ENCODE results near the gene HOXA13. TPM values are rescaled to one million over a fixed set of nuclear protein-coding genes. Genes with fewer than 3 reads are reported as not detected.
A peak's percentile ranks its signal among the peaks of the same experiment; 100 is the strongest.

HOXA13 gene
- total and polyA plus RNA-seq, 3 experiments from 2014 or later: not detected

DNA sequence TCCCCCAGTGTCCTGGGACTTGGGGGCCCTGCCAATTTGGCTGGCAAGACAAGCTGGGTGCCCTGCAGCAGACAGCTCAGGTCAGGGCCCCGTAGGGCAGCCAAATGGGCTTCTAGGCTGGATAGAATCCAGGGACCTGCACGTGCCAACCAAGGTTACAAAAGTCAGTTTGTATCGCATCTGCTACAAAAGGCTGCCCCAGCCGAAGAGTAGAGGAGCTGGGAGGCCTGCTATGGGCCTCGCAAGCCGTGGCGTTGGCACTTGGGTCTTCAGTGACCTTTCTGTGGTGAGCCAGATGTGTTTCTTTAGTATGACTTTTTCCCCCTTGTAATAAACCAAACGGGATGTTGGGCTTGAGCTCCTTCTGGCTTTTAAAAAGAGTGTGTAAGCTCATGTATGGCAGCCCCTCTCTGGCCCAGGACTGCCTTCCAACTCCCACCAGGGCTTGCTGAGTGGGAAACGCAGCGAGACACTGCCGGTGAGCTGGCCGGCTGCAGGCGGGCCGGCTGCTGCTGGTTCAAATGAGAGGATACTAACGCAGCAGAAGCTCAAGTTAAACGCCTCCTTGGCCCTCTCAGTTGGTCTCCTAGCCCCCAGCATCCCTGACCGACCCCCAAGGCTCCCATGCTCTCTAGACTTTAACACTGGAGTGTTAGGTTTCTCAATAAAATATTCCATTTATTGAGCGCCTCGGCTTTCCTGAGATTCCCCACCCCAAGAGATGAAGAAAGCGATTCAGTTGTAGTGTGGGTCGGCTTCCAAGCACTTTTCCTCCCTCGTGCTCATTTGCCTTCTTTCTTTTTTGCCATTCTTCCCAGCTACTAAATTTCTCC lies 22.7 kb downstream of the HOXA13 start:
- Mint-ChIP-seq H3K36me3 (no peaks in the 10 kb centered on the region), H3K4me3 (peak overlapping the region in 1 of 7 donors; percentile 62), H3K4me1 (peaks cover 12 to 19% (median 12%) of the 10 kb centered on the region in 3 donors), H3K27me3 (peaks cover 53 to 72% of the 10 kb centered on the region in 2 donors), H3K9me3 (peaks cover 0 to 6% (median 0%) of the 10 kb centered on the region in 5 donors), H3K27ac (peak overlapping the region in 1 of 8 donors; percentile 23)
- H3K27me3 ChIP-seq (ENCODE audit: insufficient read depth, low read length, poor library complexity, severe bottlenecking): peaks cover 48% of the 10 kb centered on the region
- DNase-seq: peak in 1 of 5 donors; percentile 13
- H3K27ac ChIP-seq (ENCODE audit: low read depth, low read length): no peak overlapping the region
- no peak overlapping the region for H3K4me3 ChIP-seq (ENCODE audit: low read length)
- no peaks in the 10 kb centered on the region for H3K36me3 ChIP-seq (ENCODE audit: insufficient read depth, low read length)
- ChIA-PET POLR2A (no interaction called here), CTCF (interaction anchor here (1.2 to 5.2 kb wide), 4 partner anchors 10 to 495 kb away, joined by 4 to 31 read pairs (median 7); no protein-coding TSS in a partner anchor)
- H3K4me1 ChIP-seq (ENCODE audit: insufficient read depth, low read length): peaks cover 22% of the 10 kb centered on the region
- no peaks in the 10 kb centered on the region for H3K9me3 ChIP-seq (ENCODE audit: low read length)

DNA sequence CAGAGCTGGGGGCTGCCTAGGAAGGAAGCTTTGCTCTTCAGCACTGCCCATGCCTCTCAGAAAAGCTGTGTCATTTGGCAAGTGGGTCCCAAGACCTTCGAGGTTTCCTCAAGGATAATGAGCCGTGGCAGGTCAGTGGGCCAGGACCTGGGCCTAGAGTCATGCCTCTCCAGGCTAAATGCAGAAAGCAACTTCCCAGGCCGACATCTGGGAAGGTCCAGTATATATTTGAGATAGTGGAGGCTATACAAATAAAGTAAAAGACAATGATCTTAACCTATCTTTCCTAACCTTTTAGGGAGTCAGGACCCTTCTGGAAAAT lies 23.4 kb downstream of the HOXA13 start:
- Mint-ChIP-seq H3K9me3 (peaks cover 0 to 11% (median 3%) of the 10 kb centered on the region in 5 donors), H3K4me3 (peak overlapping the region in 1 of 7 donors; percentile 34), H3K36me3 (no peaks in the 10 kb centered on the region), H3K27me3 (peaks cover 58 to 75% of the 10 kb centered on the region in 2 donors), H3K27ac (peak overlapping the region in 1 of 8 donors; percentile 23), H3K4me1 (peaks cover 19 to 26% (median 19%) of the 10 kb centered on the region in 3 donors)
- no peak overlapping the region for H3K4me3 ChIP-seq (ENCODE audit: low read length)
- POLR2A ChIA-PET: no interaction called here
- peaks cover 50% of the 10 kb centered on the region for H3K27me3 ChIP-seq (ENCODE audit: insufficient read depth, low read length, poor library complexity, severe bottlenecking)
- CTCF ChIA-PET: interaction anchor here (1.0 to 5.2 kb wide), 5 partner anchors 10 to 494 kb away, joined by 3 to 31 read pairs (median 4); no protein-coding TSS in a partner anchor
- peaks cover 29% of the 10 kb centered on the region for H3K4me1 ChIP-seq (ENCODE audit: insufficient read depth, low read length)
- H3K9me3 ChIP-seq (ENCODE audit: low read length): no peaks in the 10 kb centered on the region
- H3K36me3 ChIP-seq (ENCODE audit: insufficient read depth, low read length): no peaks in the 10 kb centered on the region
- no peak overlapping the region for H3K27ac ChIP-seq (ENCODE audit: low read depth, low read length)
- peak in 1 of 5 donors; percentile 18 for DNase-seq

DNA sequence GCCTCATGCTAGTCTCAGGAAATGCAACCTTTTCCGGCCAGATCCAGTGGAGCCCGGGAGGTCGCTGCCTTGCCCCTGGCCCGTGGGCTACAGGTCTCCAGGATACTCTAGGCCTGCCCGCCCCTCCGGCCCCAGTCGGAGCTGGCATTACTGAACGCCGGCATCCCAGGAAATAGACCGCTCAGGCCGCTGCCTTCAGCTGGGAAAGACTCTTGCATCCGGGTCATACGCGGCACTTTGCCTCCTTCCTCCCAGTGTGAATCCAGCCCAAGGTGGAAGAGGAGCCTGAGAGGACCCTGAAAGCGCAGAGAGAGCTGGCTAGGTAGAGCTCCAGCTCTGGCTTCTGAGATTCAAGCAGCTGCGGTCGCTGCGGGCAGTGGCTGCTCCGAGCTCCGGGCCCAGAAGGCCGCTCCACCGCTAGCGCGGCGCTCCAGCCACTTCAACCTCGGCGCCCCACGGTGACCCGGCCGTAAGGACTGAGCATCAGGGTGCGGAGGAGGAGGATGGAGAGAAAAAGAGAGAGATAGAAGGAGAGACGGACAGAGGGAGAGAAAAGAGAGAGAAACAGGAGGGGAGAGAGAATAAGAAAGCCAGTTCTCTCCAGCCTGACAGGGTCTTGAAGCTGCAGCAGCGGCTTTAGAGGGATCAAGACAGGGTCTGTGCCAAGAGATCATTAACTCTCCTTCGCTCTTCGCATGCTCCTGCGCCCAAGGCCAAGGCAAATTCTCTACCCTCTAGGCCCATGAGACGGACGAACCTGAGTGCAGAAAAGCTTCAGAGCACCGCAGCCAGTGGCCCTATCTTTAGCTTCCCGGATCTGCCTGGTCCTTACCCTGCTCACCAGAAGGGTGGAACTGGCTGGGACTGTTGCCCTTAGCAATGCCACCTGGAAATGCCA lies 24.0 kb downstream of the HOXA13 start:
- Mint-ChIP-seq H3K9me3 (peaks cover 0 to 11% (median 3%) of the 10 kb centered on the region in 5 donors), H3K4me3 (peak overlapping the region in 1 of 7 donors; percentile 54), H3K36me3 (no peaks in the 10 kb centered on the region), H3K4me1 (peaks cover 20 to 27% (median 22%) of the 10 kb centered on the region in 3 donors), H3K27me3 (peaks cover 61 to 75% of the 10 kb centered on the region in 2 donors), H3K27ac (no peak overlapping the region)
- no peaks in the 10 kb centered on the region for H3K36me3 ChIP-seq (ENCODE audit: insufficient read depth, low read length)
- ChIA-PET CTCF (interaction anchor here (1.0 to 5.2 kb wide), 7 partner anchors 9 to 493 kb away, joined by 3 to 31 read pairs (median 4); no protein-coding TSS in a partner anchor), POLR2A (no interaction called here)
- peak in 1 of 5 donors; percentile 24 for DNase-seq
- H3K4me3 ChIP-seq (ENCODE audit: low read length): no peak overlapping the region
- H3K4me1 ChIP-seq (ENCODE audit: insufficient read depth, low read length): peaks cover 29% of the 10 kb centered on the region
- peaks cover 56% of the 10 kb centered on the region for H3K27me3 ChIP-seq (ENCODE audit: insufficient read depth, low read length, poor library complexity, severe bottlenecking)
- no peaks in the 10 kb centered on the region for H3K9me3 ChIP-seq (ENCODE audit: low read length)
- H3K27ac ChIP-seq (ENCODE audit: low read depth, low read length): no peak overlapping the region

DNA sequence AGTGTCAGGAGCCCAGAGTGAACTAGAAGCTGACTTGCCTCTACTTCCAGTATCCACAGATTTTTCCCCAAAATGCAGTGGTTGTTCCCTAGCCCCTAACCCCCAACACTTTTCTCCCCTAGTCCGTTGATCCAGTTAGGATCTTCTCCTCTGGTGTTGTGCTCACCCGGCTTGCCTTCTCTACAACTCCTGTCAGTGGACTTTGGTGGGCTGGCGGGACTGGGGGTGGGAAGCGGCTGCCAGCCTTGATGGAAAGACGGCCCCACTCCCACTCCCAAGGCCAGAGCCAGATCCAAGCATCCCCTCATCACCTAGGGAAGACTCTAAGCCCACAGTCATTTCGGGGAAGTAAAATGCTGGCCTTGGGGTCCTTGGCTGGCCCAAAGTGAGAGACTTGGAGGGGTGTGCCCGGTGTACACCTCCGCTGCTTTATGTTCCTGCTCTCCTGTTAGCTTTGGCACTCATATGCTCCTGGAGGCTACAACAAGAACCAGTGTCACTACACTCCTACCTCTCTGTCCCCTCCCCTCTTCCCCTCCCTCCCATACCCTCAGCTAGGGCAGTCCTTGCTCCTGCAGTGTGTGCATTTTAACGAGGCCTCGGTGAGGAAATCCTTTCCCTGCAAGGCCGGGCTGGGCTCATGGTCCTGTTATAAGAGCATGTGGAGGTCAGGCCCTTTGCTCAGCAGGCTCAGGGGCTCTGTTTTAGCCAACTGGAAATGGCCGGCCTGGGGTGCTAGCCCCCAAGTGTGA lies 24.8 kb downstream of the HOXA13 start:
- peak overlapping the region in 2 of 8 donors; percentile 33 to 65 for H3K27ac Mint-ChIP-seq

DNA sequence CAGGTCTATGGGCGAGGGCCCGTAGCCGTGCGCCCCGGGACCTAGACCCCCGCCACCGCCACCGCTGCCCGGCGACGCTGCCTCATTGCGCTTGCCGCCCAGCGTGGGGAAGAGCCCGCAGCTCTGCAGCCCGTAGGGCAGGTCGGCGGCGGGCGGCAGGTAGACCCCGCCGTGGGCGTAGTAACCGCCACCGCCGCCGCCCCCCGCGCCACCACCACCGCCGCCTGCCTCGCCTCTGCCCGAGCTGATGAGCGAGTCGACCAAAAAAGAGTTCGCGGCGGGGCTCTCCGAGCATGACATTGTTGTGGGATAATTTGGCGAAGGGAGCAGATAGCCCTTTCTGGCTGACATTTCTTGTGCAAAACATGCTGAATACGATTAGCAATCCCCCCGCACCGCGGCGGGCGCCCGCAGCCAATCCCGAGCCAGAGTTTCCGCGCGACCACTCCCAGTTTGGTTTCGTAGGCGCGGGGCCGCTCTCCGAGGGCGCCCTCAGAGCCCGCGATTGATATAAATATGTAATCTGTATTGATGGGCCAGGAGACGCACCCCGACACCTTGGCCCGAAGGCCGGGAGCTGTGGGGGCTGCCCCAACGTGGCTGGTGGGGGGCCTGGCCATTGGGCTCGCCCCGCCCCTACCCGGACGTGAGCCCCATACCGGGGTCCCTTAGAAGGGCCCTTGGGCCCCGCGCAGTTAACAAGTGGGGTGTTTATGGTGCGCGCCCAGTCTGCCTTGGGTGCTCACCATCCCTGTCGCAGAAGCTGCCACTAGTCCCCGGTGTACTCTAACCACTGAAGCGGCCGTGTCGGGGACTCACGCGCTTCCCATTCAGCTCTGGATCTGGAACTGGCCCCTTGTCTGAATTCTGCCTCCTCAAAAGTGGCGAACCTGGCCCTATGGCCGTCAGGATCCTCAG lies 25.7 kb downstream of the HOXA13 start, which contains the start of gene HOXA10:
Gene HOXA10 (minus strand): TSS at position 365 of the 918 bp plus-strand sequence. CDS start 14 bp downstream, at position 351.
- Mint-ChIP-seq H3K36me3 (no peaks in the 10 kb centered on the region), H3K4me3 (peak within 1 kb of the TSS; percentile 53 to 83 (median 62)), H3K4me1 (peaks cover 14 to 28% (median 16%) of the 10 kb centered on the region in 3 donors), H3K9me3 (peaks cover 0 to 13% (median 3%) of the 10 kb centered on the region in 5 donors), H3K27me3 (peaks cover 60 to 75% of the 10 kb centered on the region in 2 donors), H3K27ac (peak within 1 kb of the TSS in 3 of 8 donors; percentile 24 to 65 (median 33))
- H3K4me1 ChIP-seq (ENCODE audit: insufficient read depth, low read length): peaks cover 31% of the 10 kb centered on the region
- H3K27ac ChIP-seq (ENCODE audit: low read depth, low read length): no peak within 1 kb of the TSS
- no peaks in the 10 kb centered on the region for H3K36me3 ChIP-seq (ENCODE audit: insufficient read depth, low read length)
- peak within 1 kb of the TSS; percentile 22 for H3K4me3 ChIP-seq (ENCODE audit: low read length)
- ChIA-PET CTCF (interaction anchor here (0.8 to 2.1 kb wide), 3 partner anchors 12 to 24 kb away, joined by 3 to 6 read pairs (median 4); no protein-coding TSS in a partner anchor), POLR2A (no interaction called here)
- peak in 1 of 5 donors; percentile 38 for DNase-seq
- peaks cover 65% of the 10 kb centered on the region for H3K27me3 ChIP-seq (ENCODE audit: insufficient read depth, low read length, poor library complexity, severe bottlenecking)
- no peaks in the 10 kb centered on the region for H3K9me3 ChIP-seq (ENCODE audit: low read length)

More for the DNA sequence above, 24.8 kb downstream of the HOXA13 start:
- Mint-ChIP-seq H3K9me3 (peaks cover 0 to 11% (median 3%) of the 10 kb centered on the region in 5 donors), H3K36me3 (no peaks in the 10 kb centered on the region), H3K4me1 (peaks cover 20 to 28% (median 22%) of the 10 kb centered on the region in 3 donors), H3K27me3 (peaks cover 65 to 78% of the 10 kb centered on the region in 2 donors), H3K4me3 (peak overlapping the region; percentile 2 to 83 (median 54))
- H3K9me3 ChIP-seq (ENCODE audit: low read length): no peaks in the 10 kb centered on the region
- peak in 1 of 5 donors; percentile 27 for DNase-seq
- H3K4me1 ChIP-seq (ENCODE audit: insufficient read depth, low read length): peaks cover 32% of the 10 kb centered on the region
- CTCF ChIA-PET: interaction anchor here (0.8 to 5.2 kb wide), 6 partner anchors 9 to 24 kb away, joined by 3 to 31 read pairs (median 5); no protein-coding TSS in a partner anchor
- H3K27ac ChIP-seq (ENCODE audit: low read depth, low read length): no peak overlapping the region
- POLR2A ChIA-PET: no interaction called here
- no peaks in the 10 kb centered on the region for H3K36me3 ChIP-seq (ENCODE audit: insufficient read depth, low read length)
- no peak overlapping the region for H3K4me3 ChIP-seq (ENCODE audit: low read length)
- peaks cover 64% of the 10 kb centered on the region for H3K27me3 ChIP-seq (ENCODE audit: insufficient read depth, low read length, poor library complexity, severe bottlenecking)

DNA sequence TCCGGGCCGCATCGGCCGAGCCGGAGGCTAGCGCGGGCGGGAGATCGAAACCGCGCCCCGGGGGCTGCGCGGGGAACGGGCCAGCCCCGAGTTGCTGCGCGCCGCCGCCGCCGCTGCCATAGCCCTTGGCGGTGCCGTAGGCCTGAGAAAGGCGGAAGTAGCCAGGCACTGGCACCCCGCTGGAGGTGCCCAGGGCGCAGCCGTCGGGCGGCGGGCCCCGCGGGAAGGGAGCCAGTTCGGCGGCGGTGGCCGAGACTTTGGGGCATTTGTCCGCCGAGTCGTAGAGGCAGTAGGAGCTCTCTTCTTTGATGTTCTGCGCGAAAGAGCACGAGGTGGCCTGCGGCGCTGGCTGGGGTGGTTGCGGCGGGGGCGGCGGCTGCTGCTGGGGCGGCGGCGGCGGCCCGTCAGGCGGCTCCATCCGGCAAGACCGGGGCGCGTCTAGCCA lies 26.4 kb downstream of the HOXA13 start:
- H3K36me3 Mint-ChIP-seq: no peaks in the 10 kb centered on the region
- DNase-seq: peak in 1 of 5 donors; percentile 54
- H3K27me3 Mint-ChIP-seq: peaks cover 61 to 74% of the 10 kb centered on the region in 2 donors
- POLR2A ChIA-PET: no interaction called here
- no peaks in the 10 kb centered on the region for H3K36me3 ChIP-seq (ENCODE audit: insufficient read depth, low read length)
- CTCF ChIA-PET: interaction anchor here (1.1 to 4.0 kb wide), 6 partner anchors 9 to 486 kb away, joined by 3 to 26 read pairs (median 4); partner anchors contain the start of gene HOXA11
- peaks cover 31% of the 10 kb centered on the region for H3K4me1 ChIP-seq (ENCODE audit: insufficient read depth, low read length)
- H3K4me1 Mint-ChIP-seq: peaks cover 18 to 32% (median 19%) of the 10 kb centered on the region in 3 donors
- peaks cover 0 to 15% (median 5%) of the 10 kb centered on the region in 5 donors for H3K9me3 Mint-ChIP-seq
- H3K4me3 ChIP-seq (ENCODE audit: low read length): no peak overlapping the region
- H3K27ac ChIP-seq (ENCODE audit: low read depth, low read length): no peak overlapping the region
- H3K27ac Mint-ChIP-seq: no peak overlapping the region
- peak overlapping the region in 1 of 7 donors; percentile 22 for H3K4me3 Mint-ChIP-seq
- peaks cover 65% of the 10 kb centered on the region for H3K27me3 ChIP-seq (ENCODE audit: insufficient read depth, low read length, poor library complexity, severe bottlenecking)
- no peaks in the 10 kb centered on the region for H3K9me3 ChIP-seq (ENCODE audit: low read length)
